NCI-H774 (cell line): ENCODE measurements around the gene DLEC1.
"Not testable (repeated sequence)": the region's sequence is repeated elsewhere in the genome, so short reads cannot be mapped to it uniquely, and the experiment has no call there.

Source experiments
- DNase-seq: peaks from one replicate; lab custom pipeline; 2025; lab: John Stamatoyannopoulos, UW

The DLEC1 gene

GRCh38 chr3:38157117-38157516, 118.1 kb downstream of the DLEC1 start:
- DNase-seq, result no peak

- DNase-seq, result no peak
These were observed 118.6 kb downstream of the DLEC1 start for GRCh38 chr3:38157595-38157994.

- no peak for DNase-seq
These were observed 119.5 kb downstream of the DLEC1 start for GRCh38 chr3:38158472-38158871.

DNA sequence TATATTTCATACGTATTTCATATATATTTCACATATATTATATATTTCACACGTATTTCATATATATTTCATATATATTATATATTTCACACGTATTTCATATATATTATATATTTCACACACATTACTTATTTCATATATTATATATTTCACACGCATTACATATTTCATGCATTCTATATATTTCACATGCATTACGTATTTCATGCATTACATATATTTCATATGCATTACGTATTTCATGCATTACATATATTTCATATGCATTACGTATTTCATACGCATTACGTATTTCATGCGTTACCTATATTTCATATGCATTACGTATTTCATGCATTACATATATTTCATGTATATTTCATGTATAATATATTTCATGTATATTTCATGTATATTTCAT, 121.7 kb downstream of the DLEC1 start:
- DNase-seq, result not testable (repeated sequence)

- no peak for DNase-seq
These were observed 124.3 kb downstream of the DLEC1 start for GRCh38 chr3:38163117-38163840.

DNA sequence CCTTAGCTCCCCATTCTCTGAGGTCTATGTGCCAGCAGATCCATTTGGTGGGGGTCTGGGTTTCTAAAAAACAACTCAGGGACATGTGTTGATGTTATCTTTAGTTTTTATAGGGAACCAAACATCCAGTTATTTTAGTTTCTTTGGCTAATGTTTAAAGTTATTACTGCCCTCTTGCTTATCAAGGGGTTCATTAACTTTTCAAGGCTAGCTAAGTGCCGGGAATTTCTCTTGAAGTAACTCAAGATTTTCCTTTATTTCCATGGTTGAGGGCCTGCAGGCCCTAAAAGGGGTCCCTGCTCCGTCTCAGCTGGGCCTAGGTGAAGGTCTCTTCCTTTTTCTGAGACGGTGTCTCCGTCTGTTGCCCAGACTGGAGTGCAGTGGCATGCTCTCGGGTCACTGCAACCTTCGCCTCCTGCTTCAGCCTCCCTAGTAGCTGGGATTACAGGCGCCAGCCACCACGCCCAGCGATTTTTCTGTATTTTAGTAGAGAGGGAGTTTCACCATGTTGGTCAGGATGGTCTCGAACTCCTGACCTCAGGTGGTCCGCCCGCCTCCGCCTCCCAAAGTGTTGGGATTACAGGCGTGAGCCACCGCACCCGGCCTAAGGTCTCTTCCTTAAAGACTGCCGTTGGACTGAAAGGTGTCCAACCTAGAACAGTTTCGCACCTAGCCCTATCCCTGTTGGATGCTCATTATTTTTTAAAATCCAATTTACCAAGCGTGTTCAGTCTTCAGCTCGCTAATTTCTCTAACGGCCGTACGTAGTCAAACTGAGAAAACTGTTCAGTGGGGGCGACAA, 125.0 kb downstream of the DLEC1 start:
- DNase-seq, result no peak

DNA sequence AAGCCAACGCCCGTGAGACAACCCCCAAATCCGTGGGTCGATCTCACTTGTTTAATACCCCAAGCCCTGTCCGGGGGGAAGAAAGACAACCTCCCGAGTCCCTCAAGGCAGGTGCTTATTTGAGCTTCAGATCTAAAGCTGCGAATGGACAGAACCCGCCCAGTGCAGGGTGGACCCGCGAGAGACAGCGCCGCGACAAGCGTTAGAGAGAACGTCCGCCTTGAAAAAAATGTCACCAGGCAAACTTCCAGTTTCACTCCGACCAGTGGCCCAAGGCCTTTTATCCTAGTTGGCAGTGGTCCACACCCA, 125.6 kb downstream of the DLEC1 start:
- DNase-seq, result no peak

DNA sequence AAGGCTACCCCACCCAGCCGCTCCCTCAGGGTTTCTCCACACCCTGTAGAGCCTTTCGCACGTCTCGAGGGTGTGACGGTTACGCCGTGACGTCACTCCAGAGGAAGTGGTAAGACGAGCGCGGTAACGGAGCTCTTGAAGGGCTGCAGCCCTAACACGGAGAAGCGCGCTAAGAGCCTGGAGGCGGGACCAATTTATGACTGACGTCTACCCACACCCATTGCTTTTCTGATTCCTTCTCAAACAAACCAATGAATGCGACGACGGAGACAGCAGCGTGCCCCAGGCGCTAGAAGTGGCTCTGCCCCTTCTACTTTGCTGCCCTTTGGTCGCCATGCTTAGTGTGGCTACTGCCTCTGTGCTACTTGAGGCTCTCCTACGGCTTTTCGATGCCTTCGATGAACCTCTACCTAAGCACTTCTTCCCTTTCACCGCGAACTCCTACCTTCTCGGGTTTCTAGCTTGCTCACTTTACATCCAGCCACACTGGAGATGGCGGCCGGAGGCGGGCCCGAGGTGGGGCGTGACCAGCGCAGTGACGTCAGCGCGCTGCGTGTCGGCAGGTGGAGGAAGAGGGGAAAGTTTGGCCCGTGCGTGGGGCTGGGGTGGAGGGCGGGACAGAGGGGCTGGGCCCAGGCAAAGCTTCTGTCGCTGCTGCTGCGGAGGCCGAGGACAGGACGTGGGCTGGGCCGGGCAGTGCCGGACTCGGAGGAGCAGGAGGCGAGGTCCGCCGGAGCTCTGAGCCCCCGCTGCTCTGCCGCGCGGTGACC, 126.1 kb downstream of the DLEC1 start, which contains the start of gene OXSR1:
Gene OXSR1 (plus strand): TSS at position 586 of the 770 bp plus-strand sequence. CDS start 340 bp downstream, outside the sequence.
- peak; percentile 94 for DNase-seq

DNA sequence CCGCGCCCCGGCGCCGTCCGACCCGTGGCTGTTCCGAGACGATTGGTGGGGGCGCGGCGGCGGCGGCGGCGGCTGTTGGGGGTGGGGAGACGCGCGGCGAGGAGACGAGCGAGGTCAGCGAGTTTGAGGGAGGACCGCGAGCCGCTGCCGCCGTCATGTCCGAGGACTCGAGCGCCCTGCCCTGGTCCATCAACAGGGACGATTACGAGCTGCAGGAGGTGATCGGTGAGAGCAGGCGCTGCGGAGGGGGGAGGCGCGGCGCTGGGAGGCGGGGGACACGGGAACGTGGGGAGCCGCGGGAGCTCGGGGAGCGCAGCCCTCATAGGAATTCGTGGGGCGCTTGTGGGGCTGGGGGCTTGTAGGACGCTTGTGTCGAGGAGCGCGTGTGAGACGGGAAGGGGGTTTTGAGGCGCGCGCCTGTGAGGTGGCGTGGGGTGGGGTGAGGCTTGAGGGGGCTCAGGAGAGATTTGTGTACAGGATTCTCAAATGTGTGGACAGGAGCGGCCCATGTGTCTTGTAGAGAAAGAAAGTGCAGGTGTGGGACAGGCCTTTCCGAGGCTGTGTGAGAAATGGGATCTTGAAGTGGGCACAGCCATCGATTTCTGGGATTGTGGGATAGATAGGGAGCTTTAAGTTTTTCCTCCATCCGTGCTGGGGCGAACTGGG, 126.8 kb downstream of the DLEC1 start:
- no peak for DNase-seq

DNA sequence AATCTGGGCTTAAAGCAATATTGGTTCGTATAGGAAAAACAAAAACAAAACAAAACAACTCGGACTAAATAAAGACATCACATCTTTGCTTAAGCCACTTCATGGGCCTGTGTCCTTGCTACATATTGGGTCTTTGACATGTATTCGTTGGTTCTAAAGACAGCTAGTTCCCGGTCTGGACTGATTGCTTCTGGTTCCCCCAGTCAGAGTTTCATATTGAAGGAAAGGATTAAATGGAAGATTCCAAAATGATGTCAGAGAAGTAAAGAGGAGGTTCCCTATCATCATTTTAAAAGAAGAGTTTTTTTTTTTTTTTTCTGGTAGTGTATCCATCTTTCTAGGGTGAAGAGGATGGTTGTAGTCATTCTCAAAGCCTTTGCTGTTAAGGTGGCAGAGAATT, 128.6 kb downstream of the DLEC1 start:
- no peak for DNase-seq

DNA sequence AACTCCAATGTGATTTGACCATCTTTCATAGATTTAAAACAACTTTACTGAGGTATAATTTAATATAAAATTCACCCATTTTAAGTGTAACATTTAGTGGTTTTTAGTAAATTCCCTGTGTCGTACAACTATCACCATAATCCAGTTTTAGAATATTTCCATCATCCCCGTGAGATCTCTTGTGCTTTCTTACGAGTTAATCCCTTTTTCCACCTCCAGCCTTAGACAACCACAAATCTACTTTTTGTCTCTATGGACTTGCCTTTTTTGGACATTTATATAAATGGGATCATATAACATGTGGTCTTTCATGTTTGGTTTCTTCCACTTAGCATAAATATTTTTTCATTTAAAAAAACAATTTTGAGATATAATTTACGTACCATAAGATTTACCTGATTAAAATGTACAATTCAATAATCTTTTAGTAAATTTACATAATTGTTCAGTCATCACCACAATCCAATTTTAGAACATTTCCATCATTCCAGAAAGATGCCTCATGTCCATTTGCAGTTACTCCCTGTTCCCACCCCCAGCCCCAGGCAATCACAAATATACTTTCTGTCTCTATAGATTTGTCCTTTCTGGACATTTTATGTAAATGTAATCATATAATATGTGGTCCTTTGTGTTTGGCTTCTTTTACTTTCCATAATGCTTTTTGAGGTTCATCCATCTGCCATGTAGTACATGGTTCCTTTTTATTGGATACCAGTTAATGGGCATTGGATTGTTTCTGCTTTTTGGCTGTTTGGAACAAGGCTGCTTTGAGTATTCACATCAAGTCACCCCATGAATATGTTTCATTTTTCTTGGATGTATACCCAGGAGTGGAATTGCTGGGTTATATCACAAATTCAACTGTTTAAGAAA, 129.4 kb downstream of the DLEC1 start:
- no peak for DNase-seq

GRCh38 chr3:38169027-38169317, 130.0 kb downstream of the DLEC1 start:
- DNase-seq, result no peak

DNA sequence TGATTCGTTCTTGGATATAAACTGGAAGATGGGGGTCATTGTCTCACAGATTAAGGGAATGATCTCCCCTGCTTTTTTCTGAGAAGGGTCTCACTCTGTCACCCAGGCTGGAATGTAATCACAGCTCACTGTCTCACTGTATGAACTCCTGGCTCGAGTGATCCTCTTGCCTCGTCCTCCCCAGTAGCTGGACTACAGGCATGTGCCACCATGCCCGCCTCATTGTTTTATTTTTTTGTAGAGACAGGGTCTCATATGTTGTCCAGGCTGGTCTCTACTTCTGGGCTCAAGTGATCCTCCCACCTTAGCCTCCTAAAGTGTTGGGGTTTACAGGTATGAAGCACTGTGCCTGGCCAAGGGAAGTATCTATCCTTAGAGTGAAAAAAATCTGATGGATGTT, 131.7 kb downstream of the DLEC1 start:
- DNase-seq, result no peak

- DNase-seq, result no peak
These were observed 132.6 kb downstream of the DLEC1 start for GRCh38 chr3:38171622-38172021.
